Measurements from ENCODE around the gene ALCAM. TPM values are rescaled to one million over a fixed set of nuclear protein-coding genes. Genes with fewer than 3 reads are reported as not detected.
"Not testable (repeated sequence)": the region's sequence is repeated elsewhere in the genome, so short reads cannot be mapped to it uniquely, and the experiment has no call there.

The ALCAM gene
- polyA plus RNA-seq, 1 of the 3 experiments (the other 2 are of a cell fraction), result 58.3 TPM

DNA sequence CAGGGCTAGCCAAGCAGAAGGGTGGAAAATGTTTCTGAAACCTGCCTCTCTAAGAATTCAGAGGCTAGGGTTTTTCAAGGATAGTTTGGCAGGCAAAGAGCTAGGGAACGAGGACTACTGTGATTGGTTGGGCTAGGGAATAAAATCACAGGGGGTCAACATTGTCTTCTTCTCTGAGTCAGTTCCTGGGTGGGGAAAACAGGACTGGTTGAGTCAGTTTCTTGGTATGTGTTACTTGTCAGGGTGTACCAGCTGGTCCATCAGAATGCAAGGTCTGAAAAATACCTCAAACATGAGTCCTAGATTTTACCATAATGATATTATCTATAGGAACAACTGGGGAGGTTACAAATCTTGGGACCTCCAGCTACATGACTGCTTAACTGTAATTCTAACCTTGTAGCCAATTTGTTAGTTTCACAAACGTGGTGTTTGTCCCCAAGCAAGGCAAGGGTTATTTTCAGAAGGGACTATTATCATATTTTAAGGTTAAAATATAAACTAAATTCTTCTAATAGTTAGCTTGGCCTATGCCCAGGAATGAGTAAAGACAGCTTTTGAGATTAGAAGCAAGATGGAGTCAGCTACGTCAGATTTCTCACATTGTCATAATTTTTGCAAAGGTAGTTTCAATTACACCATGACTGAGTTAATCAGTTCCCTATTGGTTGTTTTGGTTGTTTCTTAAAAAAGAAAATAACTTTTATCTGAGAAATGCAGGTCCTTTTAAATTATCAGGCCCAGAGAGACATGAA, 231.5 kb downstream of the ALCAM start (continued):
- TF ChIP-seq, protein P1, sequence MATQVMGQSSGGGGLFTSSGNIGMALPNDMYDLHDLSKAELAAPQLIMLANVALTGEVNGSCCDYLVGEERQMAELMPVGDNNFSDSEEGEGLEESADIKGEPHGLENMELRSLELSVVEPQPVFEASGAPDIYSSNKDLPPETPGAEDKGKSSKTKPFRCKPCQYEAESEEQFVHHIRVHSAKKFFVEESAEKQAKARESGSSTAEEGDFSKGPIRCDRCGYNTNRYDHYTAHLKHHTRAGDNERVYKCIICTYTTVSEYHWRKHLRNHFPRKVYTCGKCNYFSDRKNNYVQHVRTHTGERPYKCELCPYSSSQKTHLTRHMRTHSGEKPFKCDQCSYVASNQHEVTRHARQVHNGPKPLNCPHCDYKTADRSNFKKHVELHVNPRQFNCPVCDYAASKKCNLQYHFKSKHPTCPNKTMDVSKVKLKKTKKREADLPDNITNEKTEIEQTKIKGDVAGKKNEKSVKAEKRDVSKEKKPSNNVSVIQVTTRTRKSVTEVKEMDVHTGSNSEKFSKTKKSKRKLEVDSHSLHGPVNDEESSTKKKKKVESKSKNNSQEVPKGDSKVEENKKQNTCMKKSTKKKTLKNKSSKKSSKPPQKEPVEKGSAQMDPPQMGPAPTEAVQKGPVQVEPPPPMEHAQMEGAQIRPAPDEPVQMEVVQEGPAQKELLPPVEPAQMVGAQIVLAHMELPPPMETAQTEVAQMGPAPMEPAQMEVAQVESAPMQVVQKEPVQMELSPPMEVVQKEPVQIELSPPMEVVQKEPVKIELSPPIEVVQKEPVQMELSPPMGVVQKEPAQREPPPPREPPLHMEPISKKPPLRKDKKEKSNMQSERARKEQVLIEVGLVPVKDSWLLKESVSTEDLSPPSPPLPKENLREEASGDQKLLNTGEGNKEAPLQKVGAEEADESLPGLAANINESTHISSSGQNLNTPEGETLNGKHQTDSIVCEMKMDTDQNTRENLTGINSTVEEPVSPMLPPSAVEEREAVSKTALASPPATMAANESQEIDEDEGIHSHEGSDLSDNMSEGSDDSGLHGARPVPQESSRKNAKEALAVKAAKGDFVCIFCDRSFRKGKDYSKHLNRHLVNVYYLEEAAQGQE (IDR thresholded peaks at IDR 0.05; ENCODE audit: low read depth, low read length), result no peak
- TF ChIP-seq, protein P2, sequence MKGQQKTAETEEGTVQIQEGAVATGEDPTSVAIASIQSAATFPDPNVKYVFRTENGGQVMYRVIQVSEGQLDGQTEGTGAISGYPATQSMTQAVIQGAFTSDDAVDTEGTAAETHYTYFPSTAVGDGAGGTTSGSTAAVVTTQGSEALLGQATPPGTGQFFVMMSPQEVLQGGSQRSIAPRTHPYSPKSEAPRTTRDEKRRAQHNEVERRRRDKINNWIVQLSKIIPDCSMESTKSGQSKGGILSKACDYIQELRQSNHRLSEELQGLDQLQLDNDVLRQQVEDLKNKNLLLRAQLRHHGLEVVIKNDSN (IDR thresholded peaks at IDR 0.05; ENCODE audit: borderline replicate concordance, low read depth), result no peak
- TF ChIP-seq, protein P3, sequence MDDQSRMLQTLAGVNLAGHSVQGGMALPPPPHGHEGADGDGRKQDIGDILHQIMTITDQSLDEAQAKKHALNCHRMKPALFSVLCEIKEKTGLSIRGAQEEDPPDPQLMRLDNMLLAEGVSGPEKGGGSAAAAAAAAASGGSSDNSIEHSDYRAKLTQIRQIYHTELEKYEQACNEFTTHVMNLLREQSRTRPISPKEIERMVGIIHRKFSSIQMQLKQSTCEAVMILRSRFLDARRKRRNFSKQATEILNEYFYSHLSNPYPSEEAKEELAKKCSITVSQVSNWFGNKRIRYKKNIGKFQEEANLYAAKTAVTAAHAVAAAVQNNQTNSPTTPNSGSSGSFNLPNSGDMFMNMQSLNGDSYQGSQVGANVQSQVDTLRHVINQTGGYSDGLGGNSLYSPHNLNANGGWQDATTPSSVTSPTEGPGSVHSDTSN (IDR thresholded peaks at IDR 0.05), result peak; percentile 89
- TF ChIP-seq ELF1 (IDR thresholded peaks at IDR 0.05) (0 out of 2 replicates have a peak, but pooled peaks have one; percentile 21), POLR2AphosphoS5 (IDR thresholded peaks at IDR 0.05; ENCODE audit: low read depth, low read length) (peak; percentile 36; the same call in 1 of the 2 replicates), SIN3A (IDR thresholded peaks at IDR 0.05; ENCODE audit: borderline replicate concordance, low read depth, low read length) (no peak), EP300 (IDR thresholded peaks at IDR 0.05; ENCODE audit: borderline replicate concordance in 1 of 2, low read depth in 1 of 2, low read length in 1 of 2) (peak in 1 of 2 experiments; percentile 77; a peak in 1 of 4 replicates), GABPA (IDR thresholded peaks at IDR 0.05; ENCODE audit: low read depth) (no peak), NRF1 (IDR thresholded peaks at IDR 0.05; ENCODE audit: low read depth, low read length) (no peak), FOXM1 (IDR thresholded peaks at IDR 0.05; ENCODE audit: low read depth) (0 out of 2 replicates have a peak, but pooled peaks have one; percentile 27)
- TF ChIP-seq, protein P4, sequence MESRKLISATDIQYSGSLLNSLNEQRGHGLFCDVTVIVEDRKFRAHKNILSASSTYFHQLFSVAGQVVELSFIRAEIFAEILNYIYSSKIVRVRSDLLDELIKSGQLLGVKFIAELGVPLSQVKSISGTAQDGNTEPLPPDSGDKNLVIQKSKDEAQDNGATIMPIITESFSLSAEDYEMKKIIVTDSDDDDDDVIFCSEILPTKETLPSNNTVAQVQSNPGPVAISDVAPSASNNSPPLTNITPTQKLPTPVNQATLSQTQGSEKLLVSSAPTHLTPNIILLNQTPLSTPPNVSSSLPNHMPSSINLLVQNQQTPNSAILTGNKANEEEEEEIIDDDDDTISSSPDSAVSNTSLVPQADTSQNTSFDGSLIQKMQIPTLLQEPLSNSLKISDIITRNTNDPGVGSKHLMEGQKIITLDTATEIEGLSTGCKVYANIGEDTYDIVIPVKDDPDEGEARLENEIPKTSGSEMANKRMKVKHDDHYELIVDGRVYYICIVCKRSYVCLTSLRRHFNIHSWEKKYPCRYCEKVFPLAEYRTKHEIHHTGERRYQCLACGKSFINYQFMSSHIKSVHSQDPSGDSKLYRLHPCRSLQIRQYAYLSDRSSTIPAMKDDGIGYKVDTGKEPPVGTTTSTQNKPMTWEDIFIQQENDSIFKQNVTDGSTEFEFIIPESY (IDR thresholded peaks at IDR 0.05; ENCODE audit: borderline replicate concordance, low read depth), result 0 out of 2 replicates have a peak, but pooled peaks have one; percentile 59

DNA sequence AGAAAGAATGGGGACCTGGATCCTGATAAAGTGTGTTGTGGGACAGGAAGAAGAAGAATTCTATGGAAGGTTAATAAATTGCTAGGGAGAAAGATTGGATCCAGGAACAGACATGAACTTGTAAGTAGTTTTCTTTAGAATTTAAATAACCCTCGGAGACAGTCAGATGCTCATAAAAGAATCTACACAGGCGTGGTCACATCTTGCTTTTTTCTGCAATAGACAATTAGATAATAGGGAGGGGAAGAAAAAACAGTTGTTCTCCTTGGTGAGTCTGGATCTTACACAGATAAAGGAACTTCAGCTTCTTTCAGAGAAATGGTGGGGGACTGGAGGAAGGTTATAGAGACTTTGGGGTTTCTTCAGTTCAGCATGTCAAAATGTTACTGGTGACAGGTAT, 232.6 kb downstream of the ALCAM start:
- Histone ChIP-seq H3K4me2 (no peak overlapping the region), H3K27ac (ENCODE audit: low read depth in 2 of 2, low read length in 1 of 2) (peak overlapping the region in 1 of 2 experiments; percentile 75; a peak in 1 of 4 replicates), H3K4me1 (ENCODE audit: control insufficient read depth in 1 of 2, insufficient read depth in 2 of 2, low read depth in 1 of 2, low read length in 1 of 2) (peaks cover 0 to 16% of the 10 kb centered on the region in 2 experiments; a peak in 1 of 4 replicates), H3F3A (replicated peaks; ENCODE audit: insufficient read depth) (peaks cover 17% of the 10 kb centered on the region), H3K9me3 (no peaks in the 10 kb centered on the region), H3K9ac (no peak overlapping the region), H3K9me2 (no peaks in the 10 kb centered on the region), H2AFZ (ENCODE audit: low read depth) (peak overlapping the region; percentile 26; the same call in 1 of the 2 replicates), H3K79me2 (ENCODE audit: insufficient read depth) (no peaks in the 10 kb centered on the region), H3K4me3 (ENCODE audit: low read depth in 2 of 2, low read length in 1 of 2) (no peak overlapping the region), H3K27me3 (ENCODE audit: insufficient read depth) (no peaks in the 10 kb centered on the region), H4K20me1 (ENCODE audit: insufficient read depth) (no peaks in the 10 kb centered on the region), H3K36me3 (replicated peaks in 1 of 2; ENCODE audit: control insufficient read depth in 1 of 2, insufficient read depth in 2 of 2, low read length in 1 of 2) (no peaks in the 10 kb centered on the region)
- DNase-seq, result no peak
- POLR2A ChIA-PET, result no interaction called here
- 83% methylated on average over 2 of the region's 2 CpGs for WGBS (ENCODE audit: low lambda C conversion rate)
- TF ChIP-seq TAF1 (IDR thresholded peaks at IDR 0.05; ENCODE audit: borderline replicate concordance, low read depth, low read length), result no peak
- no peak for TF ChIP-seq ELF1 (IDR thresholded peaks at IDR 0.05)
- CTCF ChIA-PET, result interaction anchor here (1.0 kb wide), 1 partner anchor 30 kb away, joined by 3 read pairs; no protein-coding TSS in a partner anchor

DNA sequence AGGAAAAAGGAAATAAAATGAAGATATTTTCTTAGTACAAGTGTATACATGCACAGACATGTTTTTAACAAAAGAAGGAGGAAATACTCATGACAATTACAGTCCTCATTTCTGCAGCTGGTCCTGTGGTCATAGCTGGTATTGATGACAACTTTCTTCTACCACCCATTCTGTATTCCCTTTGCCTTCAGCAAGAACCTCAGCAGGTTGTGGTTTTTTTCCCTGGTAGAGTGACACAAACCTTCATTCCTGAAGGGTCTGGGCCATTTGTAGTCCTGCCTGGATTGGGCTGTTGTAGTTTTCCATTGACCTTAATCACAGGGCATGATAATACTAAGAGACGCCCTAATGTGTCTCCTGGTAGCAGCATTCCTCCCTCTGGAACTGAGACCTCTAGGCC, 235.0 kb downstream of the ALCAM start:
- DNase-seq, CTCF ChIA-PET: not testable (repeated sequence)

More for the DNA sequence above, 235.0 kb downstream of the ALCAM start:
- H3K36me3 ChIP-seq (replicated peaks in 1 of 2; ENCODE audit: control insufficient read depth in 1 of 2, insufficient read depth in 2 of 2, low read length in 1 of 2); H3K27ac ChIP-seq (ENCODE audit: low read depth in 2 of 2, low read length in 1 of 2); H3K9ac ChIP-seq; H3K79me2 ChIP-seq (ENCODE audit: insufficient read depth); H3K9me3 ChIP-seq; H3K4me3 ChIP-seq (ENCODE audit: low read depth in 2 of 2, low read length in 1 of 2); POLR2A ChIA-PET; H3K4me2 ChIP-seq; H3K9me2 ChIP-seq; H2AFZ ChIP-seq (ENCODE audit: low read depth); H3K27me3 ChIP-seq (ENCODE audit: insufficient read depth); H4K20me1 ChIP-seq (ENCODE audit: insufficient read depth): not testable (repeated sequence)
- 100% methylated on average over 1 of the region's 1 CpG for WGBS (ENCODE audit: low lambda C conversion rate)
- peaks cover 0 to 11% of the 10 kb centered on the region in 2 experiments; a peak in 1 of 4 replicates for H3K4me1 ChIP-seq (ENCODE audit: control insufficient read depth in 1 of 2, insufficient read depth in 2 of 2, low read depth in 1 of 2, low read length in 1 of 2)
- H3F3A ChIP-seq (replicated peaks; ENCODE audit: insufficient read depth), result peaks cover 17% of the 10 kb centered on the region

All from SK-N-SH (cell line).